ENCODE results near the gene CCDC47. TPM values are rescaled to one million over a fixed set of nuclear protein-coding genes. Genes with fewer than 3 reads are reported as not detected.

The CCDC47 gene
- total and polyA plus RNA-seq, 2 of the 13 experiments (the other 11 are each of a cell fraction or from before 2014, with no cell fraction given): 59.3 to 99.5 TPM

- in situ Hi-C loops (cut with HindIII; ENCODE audit: extremely low pct_ligation_motif_present, low pct_unique_long_range_greater_than_20kb): no loop called here
- no peak for DNase-seq (ENCODE audit: low spot score)
- H3K4me3 ChIP-seq (replicated peaks in 1 of 3; ENCODE audit: insufficient read depth in 1 of 3, low read depth in 2 of 3, low read length in 3 of 3): no peak overlapping the region
- H3K9me3 ChIP-seq (ENCODE audit: low read length): no peaks in the 10 kb centered on the region
- no peaks in the 10 kb centered on the region for H3K79me2 ChIP-seq (ENCODE audit: insufficient read depth, low read length)
- 94% methylated on average over 11 of the region's 11 CpGs for WGBS (ENCODE audit: low lambda C conversion rate)
- H2AFZ ChIP-seq (ENCODE audit: low read length): no peak overlapping the region
- H3K4me1 ChIP-seq (ENCODE audit: insufficient read depth, low read length): no peaks in the 10 kb centered on the region
- no peak overlapping the region for H3K4me2 ChIP-seq (ENCODE audit: low read depth, low read length)
- no TSS peak for BruUV-seq (replicated peaks)
- no peak overlapping the region for H3K27ac ChIP-seq (ENCODE audit: extremely low read length, insufficient read depth, low read length)
- ChIA-PET POLR2A (no interaction called here), CTCF (ENCODE audit: low intra/inter-chr PET ratio, low total read pairs) (no interaction called here)
- no peak for ATAC-seq
- intact Hi-C loops (cut with micrococcal nuclease; ENCODE audit: unreplicated experiment): no loop called here
- H3K27me3 ChIP-seq (ENCODE audit: control insufficient read depth in 1 of 2, insufficient read depth in 2 of 2, low read length in 2 of 2): no peaks in the 10 kb centered on the region
- H3K36me3 ChIP-seq (replicated peaks in 1 of 2; ENCODE audit: control insufficient read depth in 1 of 2, insufficient read depth in 2 of 2, low read length in 2 of 2): peaks cover 9 to 24% of the 10 kb centered on the region in 2 experiments; a peak in 4 of 5 replicates
- H4K20me1 ChIP-seq (ENCODE audit: insufficient read depth, low read length): no peaks in the 10 kb centered on the region
- FAIRE-seq: no peak
- no peak overlapping the region for H3K9ac ChIP-seq (ENCODE audit: insufficient read depth, low read depth, low read length)
- TF ChIP-seq, protein P1, sequence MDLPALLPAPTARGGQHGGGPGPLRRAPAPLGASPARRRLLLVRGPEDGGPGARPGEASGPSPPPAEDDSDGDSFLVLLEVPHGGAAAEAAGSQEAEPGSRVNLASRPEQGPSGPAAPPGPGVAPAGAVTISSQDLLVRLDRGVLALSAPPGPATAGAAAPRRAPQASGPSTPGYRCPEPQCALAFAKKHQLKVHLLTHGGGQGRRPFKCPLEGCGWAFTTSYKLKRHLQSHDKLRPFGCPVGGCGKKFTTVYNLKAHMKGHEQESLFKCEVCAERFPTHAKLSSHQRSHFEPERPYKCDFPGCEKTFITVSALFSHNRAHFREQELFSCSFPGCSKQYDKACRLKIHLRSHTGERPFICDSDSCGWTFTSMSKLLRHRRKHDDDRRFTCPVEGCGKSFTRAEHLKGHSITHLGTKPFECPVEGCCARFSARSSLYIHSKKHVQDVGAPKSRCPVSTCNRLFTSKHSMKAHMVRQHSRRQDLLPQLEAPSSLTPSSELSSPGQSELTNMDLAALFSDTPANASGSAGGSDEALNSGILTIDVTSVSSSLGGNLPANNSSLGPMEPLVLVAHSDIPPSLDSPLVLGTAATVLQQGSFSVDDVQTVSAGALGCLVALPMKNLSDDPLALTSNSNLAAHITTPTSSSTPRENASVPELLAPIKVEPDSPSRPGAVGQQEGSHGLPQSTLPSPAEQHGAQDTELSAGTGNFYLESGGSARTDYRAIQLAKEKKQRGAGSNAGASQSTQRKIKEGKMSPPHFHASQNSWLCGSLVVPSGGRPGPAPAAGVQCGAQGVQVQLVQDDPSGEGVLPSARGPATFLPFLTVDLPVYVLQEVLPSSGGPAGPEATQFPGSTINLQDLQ (CRISPR knock-in tag; IDR thresholded peaks at IDR 0.05): no peak
- no peak for TF ChIP-seq HNRNPLL (IDR thresholded peaks at IDR 0.05; ENCODE audit: low read depth, low read length, poor library complexity, severe bottlenecking)
- TF ChIP-seq MIXL1 (CRISPR knock-in tag; IDR thresholded peaks at IDR 0.05): no peak
- no peak for TF ChIP-seq ZNF550 (CRISPR knock-in tag; IDR thresholded peaks at IDR 0.05; ENCODE audit: borderline replicate concordance)
- TF ChIP-seq CENPX (CRISPR knock-in tag; IDR thresholded peaks at IDR 0.05): no peak
- no peak for TF ChIP-seq SP1 (IDR thresholded peaks at IDR 0.05)
- no peak for TF ChIP-seq SP1 (CRISPR knock-in tag; IDR thresholded peaks at IDR 0.05)
- TF ChIP-seq NCOA5 (CRISPR knock-in tag; IDR thresholded peaks at IDR 0.05): no peak
- TF ChIP-seq GZF1 (CRISPR knock-in tag; IDR thresholded peaks at IDR 0.05): no peak
- TF ChIP-seq ZNF576 (CRISPR knock-in tag; IDR thresholded peaks at IDR 0.05): no peak
- TF ChIP-seq, protein P2, sequence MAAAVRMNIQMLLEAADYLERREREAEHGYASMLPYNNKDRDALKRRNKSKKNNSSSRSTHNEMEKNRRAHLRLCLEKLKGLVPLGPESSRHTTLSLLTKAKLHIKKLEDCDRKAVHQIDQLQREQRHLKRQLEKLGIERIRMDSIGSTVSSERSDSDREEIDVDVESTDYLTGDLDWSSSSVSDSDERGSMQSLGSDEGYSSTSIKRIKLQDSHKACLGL (CRISPR knock-in tag; IDR thresholded peaks at IDR 0.05): no peak
- TF ChIP-seq, protein P3, sequence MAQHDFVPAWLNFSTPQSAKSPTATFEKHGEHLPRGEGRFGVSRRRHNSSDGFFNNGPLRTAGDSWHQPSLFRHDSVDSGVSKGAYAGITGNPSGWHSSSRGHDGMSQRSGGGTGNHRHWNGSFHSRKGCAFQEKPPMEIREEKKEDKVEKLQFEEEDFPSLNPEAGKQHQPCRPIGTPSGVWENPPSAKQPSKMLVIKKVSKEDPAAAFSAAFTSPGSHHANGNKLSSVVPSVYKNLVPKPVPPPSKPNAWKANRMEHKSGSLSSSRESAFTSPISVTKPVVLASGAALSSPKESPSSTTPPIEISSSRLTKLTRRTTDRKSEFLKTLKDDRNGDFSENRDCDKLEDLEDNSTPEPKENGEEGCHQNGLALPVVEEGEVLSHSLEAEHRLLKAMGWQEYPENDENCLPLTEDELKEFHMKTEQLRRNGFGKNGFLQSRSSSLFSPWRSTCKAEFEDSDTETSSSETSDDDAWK (CRISPR knock-in tag; IDR thresholded peaks at IDR 0.05): no peak
- TF ChIP-seq, protein P4, sequence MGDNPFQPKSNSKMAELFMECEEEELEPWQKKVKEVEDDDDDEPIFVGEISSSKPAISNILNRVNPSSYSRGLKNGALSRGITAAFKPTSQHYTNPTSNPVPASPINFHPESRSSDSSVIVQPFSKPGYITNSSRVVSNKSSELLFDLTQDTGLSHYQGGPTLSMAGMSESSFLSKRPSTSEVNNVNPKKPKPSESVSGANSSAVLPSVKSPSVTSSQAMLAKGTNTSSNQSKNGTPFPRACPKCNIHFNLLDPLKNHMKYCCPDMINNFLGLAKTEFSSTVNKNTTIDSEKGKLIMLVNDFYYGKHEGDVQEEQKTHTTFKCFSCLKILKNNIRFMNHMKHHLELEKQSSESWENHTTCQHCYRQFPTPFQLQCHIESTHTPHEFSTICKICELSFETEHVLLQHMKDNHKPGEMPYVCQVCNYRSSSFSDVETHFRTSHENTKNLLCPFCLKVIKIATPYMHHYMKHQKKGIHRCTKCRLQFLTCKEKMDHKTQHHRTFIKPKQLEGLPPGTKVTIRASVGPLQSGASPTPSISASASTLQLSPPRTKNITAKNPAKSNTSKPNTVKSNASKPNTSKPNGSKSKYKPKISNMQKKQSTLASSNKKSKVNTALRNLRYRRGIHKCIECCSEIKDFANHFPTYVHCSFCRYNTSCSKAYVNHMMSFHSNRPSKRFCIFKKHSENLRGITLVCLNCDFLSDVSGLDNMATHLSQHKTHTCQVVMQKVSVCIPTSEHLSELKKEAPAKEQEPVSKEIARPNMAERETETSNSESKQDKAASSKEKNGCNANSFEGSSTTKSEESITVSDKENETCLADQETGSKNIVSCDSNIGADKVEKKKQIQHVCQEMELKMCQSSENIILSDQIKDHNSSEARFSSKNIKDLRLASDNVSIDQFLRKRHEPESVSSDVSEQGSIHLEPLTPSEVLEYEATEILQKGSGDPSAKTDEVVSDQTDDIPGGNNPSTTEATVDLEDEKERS (CRISPR knock-in tag; IDR thresholded peaks at IDR 0.05): no peak
- TF ChIP-seq KMT2A (CRISPR knock-in tag; IDR thresholded peaks at IDR 0.05): no peak
- TF ChIP-seq, protein P5, sequence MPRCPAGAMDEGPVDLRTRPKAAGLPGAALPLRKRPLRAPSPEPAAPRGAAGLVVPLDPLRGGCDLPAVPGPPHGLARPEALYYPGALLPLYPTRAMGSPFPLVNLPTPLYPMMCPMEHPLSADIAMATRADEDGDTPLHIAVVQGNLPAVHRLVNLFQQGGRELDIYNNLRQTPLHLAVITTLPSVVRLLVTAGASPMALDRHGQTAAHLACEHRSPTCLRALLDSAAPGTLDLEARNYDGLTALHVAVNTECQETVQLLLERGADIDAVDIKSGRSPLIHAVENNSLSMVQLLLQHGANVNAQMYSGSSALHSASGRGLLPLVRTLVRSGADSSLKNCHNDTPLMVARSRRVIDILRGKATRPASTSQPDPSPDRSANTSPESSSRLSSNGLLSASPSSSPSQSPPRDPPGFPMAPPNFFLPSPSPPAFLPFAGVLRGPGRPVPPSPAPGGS (CRISPR knock-in tag; IDR thresholded peaks at IDR 0.05): no peak
- no peak for TF ChIP-seq WIZ (CRISPR knock-in tag; IDR thresholded peaks at IDR 0.05)
Observed at GRCh38 chr17:63707151-63707550, 66.2 kb downstream of the CCDC47 start.
